GM19452 (cell line): ENCODE results near the gene AK1.

Experiments used
- ATAC-seq: cut with Tn5 transposase; IDR thresholded peaks from one replicate; pipeline ENCODE4 v1.9.1; 2021; ENCODE audit not compliant: unreplicated experiment

AK1 gene

GRCh38 chr9:127826253-127826913 lies 51.1 kb downstream of the AK1 start:
- ATAC-seq, result no peak

GRCh38 chr9:127825319-127826051 lies 52.0 kb downstream of the AK1 start:
- ATAC-seq, result no peak

GRCh38 chr9:127822108-127822507 lies 55.4 kb downstream of the AK1 start:
- no peak for ATAC-seq

GRCh38 chr9:127818574-127818973 lies 58.9 kb downstream of the AK1 start:
- no peak for ATAC-seq

- no peak for ATAC-seq
These were observed 59.5 kb downstream of the AK1 start for GRCh38 chr9:127817881-127818434.

- ATAC-seq, result no peak
These were observed 60.7 kb downstream of the AK1 start for GRCh38 chr9:127816728-127817127.
